ENCODE results near the gene CDRT4. TPM values are rescaled to one million over a fixed set of nuclear protein-coding genes. Genes with fewer than 3 reads are reported as not detected.

The CDRT4 gene
- polyA plus RNA-seq, 3 donors from 2014 or later = 0.69 to 5.1 TPM; not detected in 1

- Mint-ChIP-seq H3K27ac (no peak overlapping the region), H3K4me3 (no peak overlapping the region), H3K27me3 (ENCODE audit: low read depth in 3 of 3) (peaks cover 0 to 2% (median 0%) of the 10 kb centered on the region in 3 donors), H3K9me3 (no peaks in the 10 kb centered on the region), H3K4me1 (no peaks in the 10 kb centered on the region), H3K36me3 (peaks cover 18 to 20% (median 19%) of the 10 kb centered on the region in 3 donors)
- no peak for DNase-seq
Observed at GRCh38 chr17:15462976-15463772, 4.2 kb downstream of the CDRT4 start.

GRCh38 chr17:15457723-15458094, 9.7 kb downstream of the CDRT4 start:
- Mint-ChIP-seq H3K4me1 (no peaks in the 10 kb centered on the region), H3K4me3 (no peak overlapping the region), H3K9me3 (peaks cover 0 to 4% (median 0%) of the 10 kb centered on the region in 6 donors), H3K27ac (no peak overlapping the region), H3K27me3 (ENCODE audit: low read depth in 3 of 3) (peaks cover 0 to 2% (median 0%) of the 10 kb centered on the region in 3 donors), H3K36me3 (peaks cover 32 to 52% (median 42%) of the 10 kb centered on the region in 3 donors)
- DNase-seq = no peak

- Mint-ChIP-seq H3K36me3 (peaks cover 28 to 48% (median 38%) of the 10 kb centered on the region in 3 donors), H3K27me3 (ENCODE audit: low read depth in 3 of 3) (peaks cover 0 to 2% (median 0%) of the 10 kb centered on the region in 3 donors), H3K9me3 (peaks cover 0 to 4% (median 0%) of the 10 kb centered on the region in 6 donors), H3K4me1 (no peaks in the 10 kb centered on the region), H3K27ac (no peak overlapping the region), H3K4me3 (no peak overlapping the region)
- no peak for DNase-seq
Observed at GRCh38 chr17:15456972-15457722, 10.3 kb downstream of the CDRT4 start.

- Mint-ChIP-seq H3K4me1 (no peaks in the 10 kb centered on the region), H3K36me3 (peaks cover 24 to 43% (median 38%) of the 10 kb centered on the region in 3 donors), H3K4me3 (no peak overlapping the region), H3K27me3 (ENCODE audit: low read depth in 3 of 3) (peaks cover 0 to 2% (median 0%) of the 10 kb centered on the region in 3 donors), H3K27ac (no peak overlapping the region), H3K9me3 (peaks cover 0 to 4% (median 0%) of the 10 kb centered on the region in 6 donors)
- no peak for DNase-seq
Observed at GRCh38 chr17:15456496-15456895, 10.9 kb downstream of the CDRT4 start.

- H3K27me3 Mint-ChIP-seq (ENCODE audit: low read depth in 3 of 3) = peaks cover 0 to 3% (median 0%) of the 10 kb centered on the region in 3 donors
- H3K9me3 Mint-ChIP-seq = peaks cover 0 to 4% (median 0%) of the 10 kb centered on the region in 6 donors
- H3K4me1 Mint-ChIP-seq = no peaks in the 10 kb centered on the region
- no peak overlapping the region for H3K4me3 Mint-ChIP-seq
- H3K27ac Mint-ChIP-seq = no peak overlapping the region
- peaks cover 20 to 37% (median 32%) of the 10 kb centered on the region in 3 donors for H3K36me3 Mint-ChIP-seq
- DNase-seq = no peak
Observed at GRCh38 chr17:15454346-15454745, 13.1 kb downstream of the CDRT4 start.

DNA sequence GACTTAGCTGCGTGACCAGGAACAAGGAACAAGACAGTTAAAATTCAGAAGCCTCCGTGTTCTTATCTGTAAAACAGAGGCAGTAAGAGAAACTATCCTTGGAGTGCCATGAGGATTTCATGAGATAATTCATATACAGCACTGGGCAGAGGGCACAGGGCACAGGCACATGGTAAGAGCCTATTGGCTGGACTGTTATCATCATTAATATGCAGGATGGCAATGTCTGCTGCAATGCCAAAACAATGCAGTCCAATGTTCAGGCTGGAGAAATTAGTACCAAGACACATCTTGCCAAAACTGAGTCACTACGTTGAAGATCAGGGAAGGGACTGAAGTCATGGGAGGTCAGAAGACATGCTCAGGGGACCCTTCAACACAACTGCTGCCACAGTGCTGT, 13.6 kb downstream of the CDRT4 start:
- Mint-ChIP-seq H3K4me3 (no peak overlapping the region), H3K27me3 (ENCODE audit: low read depth in 3 of 3) (peaks cover 0 to 3% (median 0%) of the 10 kb centered on the region in 3 donors), H3K36me3 (peaks cover 20 to 40% (median 32%) of the 10 kb centered on the region in 3 donors), H3K9me3 (peaks cover 0 to 4% (median 0%) of the 10 kb centered on the region in 6 donors), H3K27ac (no peak overlapping the region), H3K4me1 (no peaks in the 10 kb centered on the region)
- no peak for DNase-seq

GRCh38 chr17:15453246-15453645, 14.2 kb downstream of the CDRT4 start:
- DNase-seq = no peak
- no peaks in the 10 kb centered on the region for H3K4me1 Mint-ChIP-seq
- H3K36me3 Mint-ChIP-seq = peaks cover 19 to 43% (median 32%) of the 10 kb centered on the region in 3 donors
- peaks cover 0 to 3% (median 0%) of the 10 kb centered on the region in 3 donors for H3K27me3 Mint-ChIP-seq (ENCODE audit: low read depth in 3 of 3)
- no peak overlapping the region for H3K4me3 Mint-ChIP-seq
- no peak overlapping the region for H3K27ac Mint-ChIP-seq
- H3K9me3 Mint-ChIP-seq = peaks cover 0 to 4% (median 0%) of the 10 kb centered on the region in 6 donors

GRCh38 chr17:15452746-15453145, 14.7 kb downstream of the CDRT4 start:
- H3K9me3 Mint-ChIP-seq = peaks cover 0 to 4% (median 0%) of the 10 kb centered on the region in 6 donors
- H3K4me1 Mint-ChIP-seq = no peaks in the 10 kb centered on the region
- no peak overlapping the region for H3K27ac Mint-ChIP-seq
- no peak overlapping the region for H3K4me3 Mint-ChIP-seq
- DNase-seq = no peak
- H3K27me3 Mint-ChIP-seq (ENCODE audit: low read depth in 3 of 3) = peaks cover 0 to 3% (median 0%) of the 10 kb centered on the region in 3 donors
- H3K36me3 Mint-ChIP-seq = peaks cover 17 to 43% (median 32%) of the 10 kb centered on the region in 3 donors

DNA sequence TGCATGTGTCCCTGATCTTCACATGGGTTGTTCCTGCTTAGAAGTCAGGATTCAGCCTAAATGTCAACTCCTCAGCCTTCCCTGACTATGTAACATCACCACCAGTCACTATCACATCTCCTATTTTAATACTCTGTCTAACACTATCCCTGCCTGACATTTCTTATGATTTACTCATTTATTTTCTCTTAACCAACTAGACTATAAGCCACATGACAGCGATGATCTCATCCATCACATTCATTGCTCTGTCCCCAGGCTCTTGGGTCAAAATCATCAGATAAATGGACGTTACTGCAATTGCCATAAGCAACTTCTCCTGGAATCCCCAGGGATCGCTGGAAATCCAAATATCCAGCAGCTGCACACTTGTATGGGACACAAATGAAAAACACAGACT, 15.7 kb downstream of the CDRT4 start:
- Mint-ChIP-seq H3K27ac (no peak overlapping the region), H3K36me3 (peaks cover 17 to 37% (median 28%) of the 10 kb centered on the region in 3 donors), H3K4me1 (no peaks in the 10 kb centered on the region), H3K9me3 (peaks cover 0 to 4% (median 0%) of the 10 kb centered on the region in 6 donors), H3K27me3 (ENCODE audit: low read depth in 3 of 3) (peaks cover 0 to 3% (median 2%) of the 10 kb centered on the region in 3 donors), H3K4me3 (no peak overlapping the region)
- DNase-seq = no peak

GRCh38 chr17:15448580-15448956, 18.9 kb downstream of the CDRT4 start:
- Mint-ChIP-seq H3K27ac (no peak overlapping the region), H3K27me3 (ENCODE audit: low read depth in 3 of 3) (peaks cover 0 to 3% (median 3%) of the 10 kb centered on the region in 3 donors), H3K9me3 (no peaks in the 10 kb centered on the region), H3K4me3 (no peak overlapping the region), H3K4me1 (peaks cover 0 to 12% of the 10 kb centered on the region in 2 donors), H3K36me3 (peaks cover 0 to 12% (median 10%) of the 10 kb centered on the region in 3 donors)
- no peak for DNase-seq

- Mint-ChIP-seq H3K27me3 (ENCODE audit: low read depth in 3 of 3) (peaks cover 0 to 3% (median 3%) of the 10 kb centered on the region in 3 donors), H3K36me3 (peaks cover 0 to 10% (median 10%) of the 10 kb centered on the region in 3 donors), H3K4me1 (peaks cover 0 to 12% of the 10 kb centered on the region in 2 donors), H3K4me3 (no peak overlapping the region), H3K9me3 (no peaks in the 10 kb centered on the region), H3K27ac (no peak overlapping the region)
- DNase-seq = no peak
Observed at GRCh38 chr17:15447928-15448579, 19.4 kb downstream of the CDRT4 start.

GRCh38 chr17:15446036-15446435, 21.4 kb downstream of the CDRT4 start:
- no peak overlapping the region for H3K27ac Mint-ChIP-seq
- no peak for DNase-seq
- peaks cover 0 to 5% (median 3%) of the 10 kb centered on the region in 3 donors for H3K27me3 Mint-ChIP-seq (ENCODE audit: low read depth in 3 of 3)
- no peaks in the 10 kb centered on the region for H3K9me3 Mint-ChIP-seq
- H3K4me1 Mint-ChIP-seq = peaks cover 0 to 12% of the 10 kb centered on the region in 2 donors
- no peak overlapping the region for H3K4me3 Mint-ChIP-seq
- peaks cover 0 to 22% (median 19%) of the 10 kb centered on the region in 3 donors for H3K36me3 Mint-ChIP-seq

GRCh38 chr17:15444805-15445204, 22.6 kb downstream of the CDRT4 start:
- DNase-seq = no peak
- H3K4me3 Mint-ChIP-seq = no peak overlapping the region
- no peak overlapping the region for H3K27ac Mint-ChIP-seq
- peaks cover 9 to 34% (median 28%) of the 10 kb centered on the region in 3 donors for H3K36me3 Mint-ChIP-seq
- H3K4me1 Mint-ChIP-seq = peaks cover 0 to 12% of the 10 kb centered on the region in 2 donors
- H3K27me3 Mint-ChIP-seq (ENCODE audit: low read depth in 3 of 3) = peaks cover 0 to 4% (median 3%) of the 10 kb centered on the region in 3 donors
- no peaks in the 10 kb centered on the region for H3K9me3 Mint-ChIP-seq

Data from immature natural killer cell (primary cell).